Nephron progenitor cell (in vitro differentiated cells): ENCODE results near the gene ADAMTS7.
"Not testable (repeated sequence)": the region's sequence is repeated elsewhere in the genome, so short reads cannot be mapped to it uniquely, and the experiment has no call there.

Experiments used
- DNase-seq: peaks from one replicate; pipeline ENCODE4 v3.0.0; 2021
- H3K27ac Mint-ChIP-seq: 2 replicates; pipeline ENCODE4 v1.8.0; 2021; ENCODE audit warnings: mild to moderate bottlenecking, moderate library complexity, mixed read lengths
- H3K27me3 Mint-ChIP-seq: 2 replicates; pipeline ENCODE4 v1.8.0; 2021; ENCODE audit warnings: mild to moderate bottlenecking, low read depth, mixed read lengths; ENCODE audit not compliant: poor library complexity
- H3K36me3 Mint-ChIP-seq: 2 replicates; pipeline ENCODE4 v1.8.0; 2021; ENCODE audit warnings: low read depth, mixed read lengths
- H3K4me1 Mint-ChIP-seq: 2 replicates; pipeline ENCODE4 v1.8.0; 2021; ENCODE audit warnings: mixed read lengths
- H3K4me3 Mint-ChIP-seq: 2 replicates; pipeline ENCODE4 v1.8.0; 2021; ENCODE audit warnings: mild to moderate bottlenecking, moderate library complexity, mixed read lengths
- H3K9me3 Mint-ChIP-seq: 2 replicates; pipeline ENCODE4 v1.8.0; 2021; ENCODE audit warnings: mild to moderate bottlenecking, moderate library complexity, mixed read lengths
- CTCF ChIP-seq: fragments of 200-600 bp; sonication (generic); IDR thresholded peaks from 2 replicates; pipeline ENCODE4 v1.5.0; 2021; ENCODE audit warnings: antibody characterized with exemption

The ADAMTS7 gene

GRCh38 chr15:78740904-78741274 lies 70.4 kb downstream of the ADAMTS7 start:
- no peaks in the 10 kb centered on the region for H3K4me1 Mint-ChIP-seq
- peaks cover 21% of the 10 kb centered on the region for H3K27me3 Mint-ChIP-seq
- DNase-seq = no peak
- H3K27ac Mint-ChIP-seq = no peak overlapping the region
- TF ChIP-seq CTCF = no peak
- H3K4me3 Mint-ChIP-seq = no peak overlapping the region
- no peaks in the 10 kb centered on the region for H3K9me3 Mint-ChIP-seq
- no peaks in the 10 kb centered on the region for H3K36me3 Mint-ChIP-seq

DNA sequence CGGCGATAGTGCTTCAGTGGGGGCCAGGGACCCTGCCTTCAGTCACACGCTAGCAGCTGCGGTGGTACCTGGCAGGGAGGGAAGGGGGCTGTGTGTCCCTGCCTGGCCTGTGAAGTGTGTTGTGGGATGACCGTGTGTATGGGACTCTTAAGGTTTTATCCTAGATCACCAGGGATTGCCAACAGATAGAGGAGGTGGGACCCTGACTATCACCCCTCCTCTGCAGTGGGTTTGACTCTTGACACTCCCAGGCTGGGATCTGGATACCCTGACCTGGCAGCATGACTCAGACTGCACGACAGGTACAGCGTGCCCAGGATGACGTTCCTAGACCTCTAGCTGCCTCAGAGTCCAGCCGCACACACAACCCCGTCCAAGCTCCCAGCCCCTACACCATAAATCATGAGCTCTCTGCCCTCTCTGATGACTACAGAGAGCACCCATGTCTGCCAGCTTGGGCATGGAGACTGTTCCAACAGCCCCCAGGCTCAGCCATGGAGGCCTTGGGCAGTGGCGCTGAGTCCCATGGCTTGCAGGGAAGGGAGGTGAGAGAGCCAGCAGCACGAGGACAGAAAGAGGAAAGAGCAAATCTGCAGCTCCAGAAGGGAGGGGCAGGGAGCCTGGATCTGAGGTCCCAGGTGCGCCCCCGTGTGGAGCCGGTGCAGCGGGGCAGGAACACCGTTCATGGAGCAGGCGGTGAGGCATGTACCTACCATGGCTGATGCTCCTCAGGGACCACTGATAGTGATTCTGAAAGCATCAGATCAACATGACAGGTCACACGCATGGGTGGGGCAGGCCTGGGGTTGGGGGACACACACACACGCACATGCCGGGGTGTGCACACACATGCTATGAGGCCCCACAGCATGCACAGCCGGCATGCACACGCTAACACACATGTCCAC lies 71.0 kb downstream of the ADAMTS7 start:
- TF ChIP-seq CTCF = peak; percentile 47
- Mint-ChIP-seq H3K4me1 (no peaks in the 10 kb centered on the region), H3K27me3 (peaks cover 21% of the 10 kb centered on the region), H3K4me3 (no peak overlapping the region), H3K27ac (no peak overlapping the region), H3K9me3 (no peaks in the 10 kb centered on the region), H3K36me3 (no peaks in the 10 kb centered on the region)
- peak; percentile 79 for DNase-seq

GRCh38 chr15:78739206-78739605 lies 72.1 kb downstream of the ADAMTS7 start:
- no peak for DNase-seq
- TF ChIP-seq CTCF = no peak
- H3K27ac Mint-ChIP-seq = no peak overlapping the region
- H3K9me3 Mint-ChIP-seq = no peaks in the 10 kb centered on the region
- H3K4me3 Mint-ChIP-seq = no peak overlapping the region
- H3K36me3 Mint-ChIP-seq = no peaks in the 10 kb centered on the region
- peaks cover 29% of the 10 kb centered on the region for H3K27me3 Mint-ChIP-seq
- H3K4me1 Mint-ChIP-seq = peaks cover 6% of the 10 kb centered on the region

- not testable (repeated sequence) for H3K27ac Mint-ChIP-seq, H3K36me3 Mint-ChIP-seq, H3K9me3 Mint-ChIP-seq, H3K4me3 Mint-ChIP-seq
- TF ChIP-seq CTCF = peak; percentile 57
- Mint-ChIP-seq H3K4me1 (peaks cover 11% of the 10 kb centered on the region), H3K27me3 (peaks cover 36% of the 10 kb centered on the region)
- peak; percentile 78 for DNase-seq
These were observed 73.2 kb downstream of the ADAMTS7 start for GRCh38 chr15:78737931-78738558.

- peaks cover 42% of the 10 kb centered on the region for H3K27me3 Mint-ChIP-seq
- no peaks in the 10 kb centered on the region for H3K36me3 Mint-ChIP-seq
- no peaks in the 10 kb centered on the region for H3K9me3 Mint-ChIP-seq
- TF ChIP-seq CTCF = no peak
- peaks cover 11% of the 10 kb centered on the region for H3K4me1 Mint-ChIP-seq
- H3K4me3 Mint-ChIP-seq = no peak overlapping the region
- DNase-seq = no peak
- H3K27ac Mint-ChIP-seq = no peak overlapping the region
These were observed 74.0 kb downstream of the ADAMTS7 start for GRCh38 chr15:78737187-78737820.

- peaks cover 42% of the 10 kb centered on the region for H3K27me3 Mint-ChIP-seq
- not testable (repeated sequence) for H3K27ac Mint-ChIP-seq, H3K4me3 Mint-ChIP-seq, H3K36me3 Mint-ChIP-seq, DNase-seq, H3K9me3 Mint-ChIP-seq
- H3K4me1 Mint-ChIP-seq = peaks cover 13% of the 10 kb centered on the region
These were observed 75.0 kb downstream of the ADAMTS7 start for GRCh38 chr15:78736286-78736685.
